C1 segment of cervical spinal cord (tissue), 14 donors: Measurements from ENCODE around the gene ENG.
A peak's percentile ranks its signal among the peaks of the same experiment; 100 is the strongest.

Experiments
- DNase-seq, 14 donors: peaks; one replicate each; lab custom pipeline; 2025; lab: John Stamatoyannopoulos, UW

The ENG gene

DNA sequence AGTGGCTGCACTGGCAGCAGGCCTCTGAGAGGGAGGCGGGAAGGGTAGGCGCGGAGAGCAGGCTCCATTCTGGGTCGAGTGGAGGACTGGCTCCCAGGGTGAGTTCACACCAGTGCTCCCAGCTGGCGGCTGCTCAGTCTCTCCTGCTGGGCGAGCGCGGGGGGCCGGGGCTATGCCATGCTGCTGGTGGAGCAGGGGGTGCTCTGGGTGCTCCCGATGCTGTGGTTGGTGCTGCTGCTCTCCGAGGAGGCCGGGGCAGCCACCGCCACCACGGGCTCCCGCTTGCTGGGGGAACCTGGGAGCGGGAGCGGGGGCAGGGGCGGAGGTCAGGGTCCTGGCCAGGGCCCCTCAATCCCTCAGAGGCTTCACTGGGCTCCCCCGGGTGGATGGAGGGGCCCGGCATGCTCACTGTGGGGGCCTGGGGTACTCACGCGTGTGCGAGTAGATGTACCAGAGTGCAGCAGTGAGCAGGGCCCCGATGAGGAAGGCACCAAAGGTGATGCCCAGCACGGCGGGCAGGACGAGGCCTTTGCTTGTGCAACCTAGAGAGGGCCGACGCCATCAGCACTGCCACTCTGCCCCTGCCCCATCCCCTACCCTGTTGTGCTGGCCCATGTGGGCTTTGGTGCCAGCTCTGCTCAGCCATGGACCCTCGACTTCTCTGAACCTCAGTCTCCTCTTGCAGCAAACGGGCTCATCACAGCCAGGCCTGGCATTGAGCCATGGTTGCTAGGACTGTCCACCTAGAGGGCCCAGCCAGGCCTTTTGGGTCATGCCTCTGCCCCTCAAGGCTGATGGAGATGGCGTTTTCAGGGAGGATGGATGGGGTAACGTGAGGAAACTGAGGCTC, 38.7 kb downstream of the ENG start:
- no peak for DNase-seq

DNA sequence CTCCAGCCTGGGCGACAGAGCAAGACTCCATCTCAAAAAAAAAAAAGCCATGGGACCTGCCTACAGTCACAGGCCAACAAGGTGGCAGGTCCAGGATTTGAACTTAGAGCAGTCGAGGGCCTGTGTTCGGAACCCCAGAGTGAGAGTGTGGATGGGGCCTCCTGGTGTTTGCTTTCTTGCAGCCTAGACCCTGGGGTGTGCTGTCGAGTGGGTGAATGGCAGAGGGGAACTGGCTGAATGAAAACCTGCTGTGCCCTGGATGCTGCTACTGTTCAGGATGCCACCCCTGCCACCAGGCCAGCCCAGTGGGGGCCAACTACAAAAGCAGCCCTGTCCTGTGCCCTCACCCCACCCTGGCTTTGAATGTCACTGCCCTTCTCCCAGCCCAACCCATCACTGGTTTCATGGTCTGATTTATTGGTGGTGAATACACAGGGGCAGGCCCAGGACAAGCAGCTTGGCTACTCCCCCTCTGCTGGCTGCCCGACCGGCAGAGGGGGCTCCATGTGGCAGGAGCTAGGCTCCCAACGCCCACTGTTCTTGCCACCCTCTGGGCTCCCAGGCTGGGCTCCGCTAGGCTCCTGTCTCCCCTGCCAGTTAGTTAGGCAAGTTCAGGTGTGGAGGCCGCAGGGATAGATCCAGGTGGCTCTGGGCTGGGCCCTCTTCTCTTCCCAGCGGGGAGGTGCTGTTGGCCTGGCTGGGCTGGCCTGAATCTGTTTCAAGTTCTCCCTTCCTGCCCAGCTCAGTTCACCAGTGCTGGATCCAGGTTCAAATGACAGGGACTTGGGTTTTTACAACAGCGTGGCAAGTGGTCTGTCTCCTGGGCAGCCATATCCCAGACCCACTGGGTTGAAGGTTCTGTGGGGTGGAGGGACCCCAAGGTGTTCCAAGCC, 39.6 kb downstream of the ENG start:
- DNase-seq = no peak

DNA sequence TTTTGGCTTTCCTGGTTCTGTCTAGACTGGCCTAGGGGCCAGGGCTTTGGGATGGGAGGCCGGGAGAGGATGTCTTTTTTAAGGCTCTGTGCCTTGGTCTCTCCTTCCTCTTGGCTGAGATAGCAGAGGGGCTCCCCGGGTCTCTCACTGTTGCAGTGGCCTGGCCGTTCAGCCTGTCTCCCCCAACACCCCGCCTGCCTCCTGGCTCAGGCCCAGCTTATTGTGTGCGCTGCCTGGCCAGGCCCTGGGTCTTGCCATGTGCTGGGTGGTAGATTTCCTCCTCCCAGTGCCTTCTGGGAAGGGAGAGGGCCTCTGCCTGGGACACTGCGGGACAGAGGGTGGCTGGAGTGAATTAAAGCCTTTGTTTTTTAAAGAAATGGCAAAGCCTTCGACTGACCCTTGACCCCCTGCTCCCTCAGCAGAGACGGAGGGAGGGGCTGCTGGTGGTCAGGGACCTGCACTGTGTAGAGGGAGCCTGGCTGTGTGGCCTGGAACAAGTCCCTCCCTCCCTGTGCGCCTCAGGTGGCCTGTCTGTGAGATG, 40.7 kb downstream of the ENG start:
- DNase-seq = no peak

DNA sequence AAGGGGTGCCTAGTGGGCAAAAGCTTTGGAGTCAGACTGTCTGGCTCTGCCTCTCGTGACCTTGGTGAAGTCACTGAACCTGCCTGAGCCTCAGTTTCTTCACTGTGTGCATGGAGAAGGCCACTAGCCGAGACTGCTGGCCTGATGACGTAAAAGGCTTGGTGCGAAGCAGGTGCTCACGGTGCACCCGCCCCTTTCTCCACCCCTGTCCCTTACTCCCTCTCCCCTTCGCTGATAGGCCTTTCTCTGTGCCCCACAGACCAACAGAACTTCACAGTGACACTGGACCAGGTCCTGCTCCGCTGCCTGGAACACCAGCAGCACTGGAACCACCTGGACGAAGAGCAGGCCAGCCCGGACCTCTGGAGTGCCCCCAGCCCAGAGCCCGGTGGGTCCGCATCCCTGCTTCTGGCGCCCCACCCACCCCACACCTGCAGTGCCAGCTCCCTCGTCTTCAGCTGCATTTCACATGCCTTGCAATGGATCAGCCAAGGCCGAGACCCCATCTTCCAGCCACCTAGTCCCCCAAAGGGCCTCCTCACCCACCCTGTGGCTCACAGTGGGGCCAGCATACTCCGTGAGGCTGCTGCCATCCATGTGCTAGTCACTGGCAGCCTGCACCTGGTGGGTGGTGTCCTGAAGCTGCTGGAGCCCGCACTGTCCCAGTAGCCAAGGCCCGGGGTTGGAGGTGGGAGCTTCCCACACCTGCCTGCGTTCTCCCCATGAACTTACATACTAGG, 41.4 kb downstream of the ENG start:
- no peak for DNase-seq

DNA sequence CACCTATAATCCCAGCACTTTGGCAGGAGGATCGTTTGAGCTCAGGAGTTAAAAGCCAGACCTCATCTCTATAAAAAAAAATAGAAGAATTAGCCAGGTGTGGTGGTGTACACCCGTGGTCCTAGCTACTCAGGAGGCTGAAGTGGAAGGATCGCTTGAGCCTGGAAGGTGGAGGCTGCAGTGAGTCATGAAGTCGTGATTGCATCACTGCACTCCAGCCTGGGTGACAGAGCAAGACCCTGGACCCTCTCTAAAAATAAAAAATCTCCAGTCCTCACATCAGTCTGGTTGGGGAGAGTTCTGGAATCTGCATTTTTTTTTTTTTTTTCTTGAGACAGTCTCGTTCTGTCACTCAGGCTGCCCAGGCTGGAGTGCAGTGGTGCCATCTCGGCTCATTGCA, 42.4 kb downstream of the ENG start:
- no peak for DNase-seq

DNA sequence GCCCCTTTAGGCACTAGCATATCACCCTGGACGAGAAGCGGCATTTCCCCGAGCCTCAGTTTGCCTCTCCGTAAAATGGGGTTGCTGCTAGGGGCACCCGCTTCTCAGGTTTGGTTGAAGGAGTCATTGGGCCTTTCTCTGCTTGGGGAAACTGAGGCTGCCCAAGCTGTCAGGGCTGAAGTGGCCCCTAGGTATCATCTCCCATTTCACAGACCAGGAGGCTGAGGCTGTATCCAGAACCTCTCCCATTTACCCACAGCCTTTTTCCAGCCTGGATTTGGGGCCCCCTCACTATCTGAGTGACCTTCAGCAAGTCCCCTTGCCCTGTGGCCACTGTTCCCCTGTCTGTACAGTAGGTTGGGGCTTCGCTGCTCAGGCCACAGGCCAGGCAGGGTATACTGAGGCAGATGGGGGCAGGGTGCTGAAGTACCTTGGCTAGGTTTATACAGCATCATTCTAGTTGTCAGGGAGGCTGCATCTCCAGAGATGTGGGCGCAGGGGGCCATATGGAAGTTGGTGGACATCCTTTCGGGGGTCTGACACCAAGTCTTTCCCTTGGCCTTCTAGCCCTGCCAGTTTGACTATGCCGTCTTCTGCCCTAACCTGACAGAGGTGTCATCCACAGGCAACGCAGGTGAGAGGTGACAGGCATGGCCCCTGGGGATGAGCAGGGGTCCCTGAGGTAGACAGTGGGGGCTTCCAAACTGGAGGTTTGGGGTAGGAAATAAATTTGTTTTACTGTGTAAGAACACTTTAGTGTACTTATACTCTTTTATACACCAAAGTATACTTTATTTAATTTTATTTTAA, 43.9 kb downstream of the ENG start:
- DNase-seq = no peak

DNA sequence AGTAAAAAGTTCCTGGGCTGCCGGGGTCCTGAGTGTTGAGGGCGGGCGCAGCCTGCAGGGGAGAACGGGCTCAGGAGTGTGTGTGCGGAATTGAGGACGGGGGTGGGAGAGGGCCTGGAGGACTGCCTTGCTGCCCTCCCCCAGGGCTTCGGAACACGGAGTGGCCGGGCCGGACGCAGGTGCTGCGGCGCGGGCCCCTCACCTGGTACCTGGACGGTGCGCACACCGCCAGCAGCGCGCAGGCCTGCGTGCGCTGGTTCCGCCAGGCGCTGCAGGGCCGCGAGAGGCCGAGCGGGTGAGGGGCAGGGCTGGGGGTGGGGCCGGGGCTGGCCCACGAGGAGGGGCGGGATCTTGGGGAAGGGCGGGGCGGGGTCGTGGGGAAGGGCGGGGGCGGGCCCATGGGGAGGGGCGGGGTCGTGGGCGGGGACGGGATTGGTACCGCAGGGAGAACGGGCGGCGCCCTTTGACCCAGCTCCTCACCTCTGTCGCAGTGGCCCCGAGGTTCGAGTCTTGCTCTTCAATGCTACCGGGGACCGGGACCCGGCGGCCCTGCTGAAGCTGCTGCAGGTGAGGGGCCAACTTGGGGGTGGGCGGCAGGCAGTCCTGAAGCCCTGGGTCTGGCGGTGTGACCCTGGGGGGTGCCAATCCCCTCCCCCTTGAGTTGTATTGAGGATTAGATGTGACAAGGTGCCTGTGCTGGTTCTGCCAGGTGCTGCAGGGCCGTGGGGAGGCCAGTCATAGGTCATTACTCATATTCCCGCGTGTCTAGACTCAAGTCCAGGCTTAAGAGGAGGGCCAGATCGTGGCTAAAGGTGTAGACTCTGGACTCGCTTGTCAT, 44.7 kb downstream of the ENG start:
- DNase-seq = no peak

DNA sequence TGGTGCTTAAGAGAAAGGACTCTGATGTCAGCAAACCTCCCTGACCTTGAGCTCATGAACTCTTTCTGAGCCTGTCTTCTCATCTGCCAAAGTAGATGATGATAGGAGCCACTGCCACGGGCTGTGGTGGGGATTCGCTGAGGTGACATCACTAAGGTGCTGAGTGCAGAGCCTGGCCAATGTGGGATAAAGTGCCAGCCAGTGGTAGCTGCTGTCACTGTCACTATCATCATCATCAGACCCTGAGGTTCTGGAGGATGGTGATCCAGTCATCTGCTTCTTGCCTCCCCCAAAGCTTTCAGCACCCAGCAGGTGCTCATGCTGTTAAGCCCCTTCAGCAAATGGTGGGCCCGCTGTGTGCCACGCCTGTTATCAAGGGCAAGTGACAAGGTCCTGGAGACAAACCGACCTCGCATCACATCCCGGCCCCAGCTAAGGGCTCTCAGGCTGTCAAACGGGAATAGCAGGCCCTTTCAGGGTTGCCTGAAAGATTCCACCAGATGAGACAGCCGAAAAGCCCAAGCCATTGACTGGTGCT, 45.4 kb downstream of the ENG start:
- DNase-seq = no peak

DNA sequence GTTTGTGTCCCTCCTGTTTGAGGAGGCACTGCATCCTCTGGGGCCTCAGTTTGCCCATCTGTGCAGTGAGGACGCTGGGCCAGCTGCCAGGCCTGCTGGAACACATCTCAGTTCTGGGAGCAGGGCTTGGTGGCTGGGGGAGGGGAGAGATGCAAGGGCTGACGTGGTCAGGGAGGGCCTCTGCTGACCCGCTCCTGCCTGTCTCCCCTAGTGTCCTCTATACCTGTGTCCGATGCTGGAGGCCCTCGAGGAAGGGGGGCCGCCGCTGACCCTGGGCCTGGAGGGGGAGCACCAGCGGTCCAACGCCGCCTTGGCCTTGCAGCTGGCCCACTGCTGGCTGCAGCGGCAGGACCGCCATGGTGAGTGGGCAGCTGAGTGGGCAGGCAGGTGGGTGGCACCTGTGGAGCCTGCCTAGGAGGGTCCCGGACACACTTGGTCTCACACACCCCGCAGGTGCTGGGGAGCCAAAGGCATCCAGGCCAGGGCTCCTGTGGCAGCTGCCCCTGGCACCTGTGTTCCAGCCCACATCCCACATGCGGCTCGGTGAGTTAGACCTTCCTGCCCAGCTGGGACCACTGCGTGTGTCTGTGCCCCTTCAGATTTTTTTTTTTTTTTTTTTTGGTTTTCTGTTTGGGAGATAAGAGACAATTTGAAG, 46.0 kb downstream of the ENG start:
- no peak for DNase-seq

DNA sequence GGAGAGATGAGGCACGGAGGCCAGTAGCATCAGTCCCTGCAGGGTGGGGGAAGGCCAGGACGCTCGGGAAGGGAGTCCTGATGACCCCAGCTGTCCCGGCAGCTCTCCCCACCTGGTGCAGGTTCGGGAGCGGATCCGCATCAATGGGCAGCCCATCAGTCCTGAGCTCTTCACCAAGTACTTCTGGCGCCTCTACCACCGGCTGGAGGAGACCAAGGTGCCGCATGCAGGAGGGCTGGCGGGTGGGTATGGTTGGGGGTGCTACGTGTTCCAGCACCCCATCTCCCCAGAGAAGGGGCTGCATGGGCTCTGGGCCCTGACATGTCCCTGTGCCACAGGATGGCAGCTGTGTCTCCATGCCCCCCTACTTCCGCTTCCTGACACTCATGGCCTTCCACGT, 47.6 kb downstream of the ENG start:
- DNase-seq = no peak

DNA sequence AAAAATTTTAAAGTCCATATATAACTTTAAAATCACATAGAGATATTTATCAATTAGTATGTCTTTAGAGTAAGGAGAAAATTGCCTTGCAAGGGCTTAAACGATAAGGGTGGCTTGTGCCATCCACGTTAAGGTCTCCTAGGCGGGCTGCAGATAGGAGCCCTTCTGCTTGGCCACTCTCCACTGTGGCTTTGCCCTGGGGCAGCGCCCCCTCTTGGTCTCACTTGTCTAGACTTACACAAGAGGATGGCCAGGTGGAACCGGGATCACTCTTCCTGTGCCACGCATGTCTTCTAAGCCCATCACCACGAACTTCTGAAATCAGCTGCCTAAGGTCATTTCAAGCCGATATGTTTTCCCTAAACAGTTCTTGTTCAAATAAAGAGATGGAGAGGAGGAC, 48.8 kb downstream of the ENG start:
- DNase-seq = no peak

DNA sequence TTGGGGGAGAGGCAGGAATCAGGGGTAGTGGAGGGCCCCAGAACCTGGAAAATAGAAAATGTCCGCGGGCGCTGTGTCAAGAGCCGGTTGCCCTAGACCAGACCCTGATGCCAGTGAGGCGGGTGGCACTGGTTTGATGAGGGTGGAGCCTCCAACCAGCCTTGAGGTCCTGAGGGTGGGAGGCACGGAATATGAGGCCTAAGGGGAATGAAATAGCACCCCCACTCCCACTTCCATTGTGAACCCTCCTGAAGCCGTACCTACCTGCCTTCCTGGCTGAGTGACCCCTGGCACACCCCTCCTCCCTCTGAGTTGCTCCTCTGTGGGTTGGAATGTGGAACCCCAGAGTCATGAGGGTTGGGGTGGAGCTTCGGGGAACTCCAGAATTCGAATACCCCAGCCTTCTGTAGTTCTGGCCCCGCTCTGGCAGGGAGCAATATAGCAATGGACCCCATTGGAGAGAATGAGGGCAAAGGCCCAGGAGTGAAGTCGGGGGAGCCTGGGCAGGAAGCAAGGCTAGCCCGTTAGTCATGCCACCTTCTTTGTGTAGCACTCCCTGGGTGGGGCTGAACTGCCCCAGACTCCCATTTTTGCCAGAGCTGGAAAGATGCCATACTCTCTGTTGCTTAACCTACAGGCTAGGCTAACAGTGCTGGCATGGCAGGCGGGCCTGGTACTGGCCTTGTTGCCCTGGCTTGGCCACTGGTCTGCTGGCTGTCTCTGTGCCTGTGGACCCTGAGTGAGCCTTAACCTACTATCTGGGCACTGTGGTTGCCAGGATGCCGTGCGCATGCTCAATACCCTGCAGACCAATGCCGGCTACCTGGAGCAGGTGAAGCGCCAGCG, 50.7 kb downstream of the ENG start:
- peak in 1 of 14 donors; percentile 38 for DNase-seq

DNA sequence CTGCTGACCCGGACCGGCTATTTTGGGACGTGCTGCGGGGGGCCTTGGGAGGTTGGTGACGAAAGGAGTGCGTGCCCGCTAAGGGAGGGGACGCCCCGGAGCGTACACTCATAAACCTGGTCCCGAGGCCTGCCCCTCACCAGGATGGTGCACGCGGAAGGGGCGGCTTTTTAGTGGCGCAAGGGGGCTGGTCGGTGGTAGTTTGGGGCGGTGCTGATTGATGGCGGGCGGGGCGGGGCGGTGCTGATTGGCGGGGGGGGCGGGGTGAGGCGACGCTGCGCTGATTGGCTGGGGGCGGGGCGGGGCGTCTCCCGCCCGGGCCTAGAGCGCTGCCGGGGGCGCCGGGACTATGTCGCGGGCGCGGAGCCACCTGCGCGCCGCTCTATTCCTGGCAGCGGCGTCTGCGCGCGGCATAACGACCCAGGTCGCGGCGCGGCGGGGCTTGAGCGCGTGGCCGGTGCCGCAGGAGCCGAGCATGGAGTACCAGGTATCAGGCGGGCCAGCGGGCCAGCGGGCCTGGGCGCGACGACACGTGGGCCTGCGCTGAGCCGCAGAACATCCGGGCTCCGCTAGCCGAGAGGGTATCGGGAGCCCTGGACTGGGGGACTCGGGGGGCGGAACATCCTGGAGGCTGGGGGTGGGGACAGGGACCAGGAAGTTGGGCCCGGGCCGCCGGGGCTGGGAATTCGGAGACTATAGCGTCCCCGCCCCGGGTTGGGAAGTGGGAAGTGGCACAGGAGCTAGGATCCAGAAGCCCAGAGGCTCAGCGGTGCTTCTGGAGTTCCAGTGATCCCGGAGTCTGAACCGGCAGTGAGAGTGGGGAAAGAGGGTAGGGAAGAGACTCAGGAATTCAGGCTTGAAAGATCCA, 51.6 kb downstream of the ENG start, which contains the start of gene FPGS:
TSS of gene FPGS (plus strand) at position 307 of the 868 bp plus-strand sequence. CDS start at position 350, 43 bp downstream.
- peak; percentile 43 to 95 (median 91) for DNase-seq

DNA sequence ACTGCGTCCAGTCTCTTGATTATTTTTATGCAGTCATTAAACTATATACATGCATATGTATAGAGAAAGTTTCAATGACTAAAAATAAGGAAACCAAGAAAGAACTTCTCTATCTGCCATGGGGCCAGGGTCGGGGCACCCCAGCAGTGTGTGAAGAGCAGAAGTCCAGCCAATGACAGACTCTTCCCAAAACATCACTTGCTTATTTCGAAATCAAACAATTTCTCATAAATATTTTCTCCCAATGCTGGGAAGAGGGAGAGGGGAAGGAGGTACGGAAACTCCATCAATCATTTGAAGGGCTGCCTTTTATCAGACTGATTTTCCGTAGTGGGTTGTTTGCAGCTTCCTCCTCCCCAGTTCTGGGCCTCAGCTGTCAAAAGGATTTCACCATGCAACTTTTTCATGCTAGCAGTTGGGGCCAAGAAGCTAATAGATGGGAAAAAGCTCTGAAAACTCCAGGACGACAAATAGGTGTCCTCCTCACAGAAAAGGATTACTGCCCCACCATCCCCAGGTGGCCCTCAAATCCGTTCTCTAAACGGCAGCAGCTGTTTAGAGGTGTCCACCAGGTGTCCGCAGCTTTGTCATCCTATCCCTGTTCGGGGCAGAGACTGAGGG, 52.4 kb downstream of the ENG start:
- DNase-seq = no peak

DNA sequence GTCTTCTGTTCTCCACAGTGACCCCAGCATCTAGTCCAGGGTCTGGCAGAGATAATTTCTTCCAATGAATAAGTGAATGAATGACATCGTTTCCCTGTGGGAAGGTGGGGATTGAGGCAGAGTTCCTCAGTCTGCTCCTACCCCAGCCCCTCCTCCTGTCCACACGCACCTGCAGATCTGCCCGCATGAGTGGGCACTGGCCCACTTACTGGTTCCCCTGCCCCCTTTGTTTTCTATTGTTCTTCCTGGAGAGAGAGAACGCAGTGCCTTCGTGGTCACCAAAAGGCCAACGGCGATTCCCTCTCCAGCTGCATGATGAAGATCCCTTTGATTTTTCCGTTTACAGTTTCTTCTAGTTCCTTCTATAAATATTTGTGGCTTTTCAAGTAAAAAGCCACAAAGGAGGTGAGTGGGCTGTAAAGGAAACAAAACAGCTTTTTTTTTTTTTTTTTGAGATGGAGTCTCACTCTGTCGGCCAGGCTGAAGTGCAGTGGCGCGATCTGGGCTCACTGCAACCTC, 57.5 kb downstream of the ENG start:
- no peak for DNase-seq

DNA sequence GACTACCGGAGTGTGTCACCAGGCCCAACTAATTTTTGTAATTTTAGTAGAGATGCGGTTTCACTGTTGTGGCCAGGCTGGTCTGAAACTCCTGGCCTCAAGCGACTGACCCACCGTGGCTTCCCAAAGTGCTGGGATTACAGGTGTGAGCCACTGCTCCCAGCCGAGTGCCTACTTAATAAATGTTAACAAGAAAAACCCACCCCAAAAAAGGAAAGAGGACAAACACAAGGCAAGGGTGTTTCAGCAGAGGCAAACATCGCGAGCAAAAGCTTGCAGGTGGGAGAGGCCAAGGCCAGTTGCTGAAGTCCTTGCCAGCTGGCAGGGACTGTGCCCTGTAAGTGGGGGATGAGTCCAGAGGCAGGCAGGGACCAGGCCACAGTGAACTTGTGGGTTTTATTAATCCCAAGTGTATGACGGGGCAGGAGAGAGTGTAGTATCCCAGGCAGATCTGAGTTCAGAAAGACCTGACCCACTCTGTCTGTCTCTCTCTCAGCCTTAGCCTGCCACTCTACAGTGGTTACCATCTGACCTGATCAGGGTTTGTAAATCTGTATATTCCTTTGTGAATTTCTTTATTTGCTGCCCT, 58.1 kb downstream of the ENG start:
- no peak for DNase-seq
